Measurements from ENCODE around the gene UGT3A1.
"Not testable (repeated sequence)": the region's sequence is repeated elsewhere in the genome, so short reads cannot be mapped to it uniquely, and the experiment has no call there.

The UGT3A1 gene, protein sequence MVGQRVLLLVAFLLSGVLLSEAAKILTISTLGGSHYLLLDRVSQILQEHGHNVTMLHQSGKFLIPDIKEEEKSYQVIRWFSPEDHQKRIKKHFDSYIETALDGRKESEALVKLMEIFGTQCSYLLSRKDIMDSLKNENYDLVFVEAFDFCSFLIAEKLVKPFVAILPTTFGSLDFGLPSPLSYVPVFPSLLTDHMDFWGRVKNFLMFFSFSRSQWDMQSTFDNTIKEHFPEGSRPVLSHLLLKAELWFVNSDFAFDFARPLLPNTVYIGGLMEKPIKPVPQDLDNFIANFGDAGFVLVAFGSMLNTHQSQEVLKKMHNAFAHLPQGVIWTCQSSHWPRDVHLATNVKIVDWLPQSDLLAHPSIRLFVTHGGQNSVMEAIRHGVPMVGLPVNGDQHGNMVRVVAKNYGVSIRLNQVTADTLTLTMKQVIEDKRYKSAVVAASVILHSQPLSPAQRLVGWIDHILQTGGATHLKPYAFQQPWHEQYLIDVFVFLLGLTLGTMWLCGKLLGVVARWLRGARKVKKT

DNA sequence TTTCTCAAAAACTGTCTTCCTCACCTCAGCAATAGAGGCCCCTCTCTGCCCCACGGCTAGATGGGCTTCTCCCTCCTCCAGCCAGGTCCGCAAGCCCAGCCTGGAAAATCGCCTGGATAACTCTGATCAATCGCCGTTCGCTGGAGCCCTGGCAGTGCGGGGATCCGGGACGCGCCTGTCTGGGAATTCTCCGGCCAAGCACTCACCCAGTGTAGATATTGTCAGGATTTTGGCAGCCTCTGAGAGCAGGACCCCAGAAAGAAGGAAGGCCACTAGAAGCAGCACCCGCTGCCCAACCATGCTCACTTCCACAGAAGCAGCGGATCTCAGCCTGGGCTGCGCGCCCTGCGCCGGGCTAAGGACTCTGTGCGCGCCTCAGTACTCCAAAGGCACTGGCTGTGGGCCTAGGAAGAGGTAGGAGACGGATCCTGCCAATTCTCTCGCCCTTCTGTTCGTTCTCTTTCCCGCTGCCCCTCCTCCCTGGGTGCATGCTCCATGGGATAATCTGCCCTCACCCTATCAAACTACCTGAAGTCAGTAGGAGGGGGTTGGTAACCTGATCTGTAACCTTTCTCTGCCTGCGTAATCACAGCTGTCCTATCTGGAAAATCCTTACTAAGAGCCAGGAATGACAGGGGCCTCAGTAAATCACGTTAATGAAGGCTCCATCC lies at the start of gene UGT3A1:
Gene UGT3A1 (minus strand): TSS at position 450 of the 671 bp plus-strand sequence. CDS start 150 bp downstream, at position 300.
- no peak for DNase-seq

DNA sequence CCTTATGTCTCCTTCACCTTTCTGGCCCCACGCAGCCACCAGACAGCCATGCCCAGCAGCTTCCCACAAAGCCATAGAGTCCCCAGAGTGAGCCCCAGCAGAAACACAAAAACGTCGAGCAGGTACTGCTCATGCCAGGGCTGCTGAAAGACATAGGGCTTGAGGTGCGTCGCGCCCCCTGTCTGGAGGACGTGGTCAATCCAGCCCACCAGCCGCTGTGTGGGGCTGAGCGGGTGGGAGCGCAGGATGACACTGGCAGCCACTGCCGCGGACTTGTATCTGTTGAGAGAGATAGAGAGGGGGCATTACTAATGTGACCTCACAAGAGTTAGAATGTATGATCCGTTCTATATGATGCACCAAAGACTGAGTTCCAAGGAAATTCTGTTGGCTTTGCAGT lies 44.5 kb upstream of the UGT3A1 start:
- DNase-seq: no peak

DNA sequence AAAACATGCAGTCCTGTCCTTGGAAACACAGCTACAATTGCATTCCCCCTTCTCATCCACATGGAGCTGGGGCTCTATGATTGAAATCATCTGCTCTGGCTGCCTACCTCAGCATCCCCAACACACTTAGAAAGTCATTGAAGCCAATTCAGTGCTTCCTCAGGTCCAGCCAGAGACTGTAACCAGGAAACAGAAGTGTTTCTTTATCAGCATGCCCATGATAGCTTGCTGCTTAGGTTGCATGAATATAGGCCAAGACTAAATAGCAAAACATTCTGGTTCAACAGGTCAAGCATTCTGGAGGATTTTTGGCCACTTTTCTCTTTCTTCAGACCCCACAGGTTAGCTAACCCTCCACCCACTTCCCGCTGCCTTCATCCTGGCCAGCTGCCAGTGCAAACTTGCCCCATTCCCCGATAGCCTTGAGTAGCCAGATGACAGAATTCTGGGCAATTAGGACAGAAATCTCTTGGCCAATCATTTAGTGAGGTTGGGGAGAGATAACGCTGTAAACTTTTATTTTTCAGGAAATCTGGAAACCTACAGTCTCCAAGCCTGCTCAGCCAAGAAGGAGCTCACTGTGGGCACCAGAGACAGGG lies 43.4 kb upstream of the UGT3A1 start:
- not testable (repeated sequence) for DNase-seq

DNA sequence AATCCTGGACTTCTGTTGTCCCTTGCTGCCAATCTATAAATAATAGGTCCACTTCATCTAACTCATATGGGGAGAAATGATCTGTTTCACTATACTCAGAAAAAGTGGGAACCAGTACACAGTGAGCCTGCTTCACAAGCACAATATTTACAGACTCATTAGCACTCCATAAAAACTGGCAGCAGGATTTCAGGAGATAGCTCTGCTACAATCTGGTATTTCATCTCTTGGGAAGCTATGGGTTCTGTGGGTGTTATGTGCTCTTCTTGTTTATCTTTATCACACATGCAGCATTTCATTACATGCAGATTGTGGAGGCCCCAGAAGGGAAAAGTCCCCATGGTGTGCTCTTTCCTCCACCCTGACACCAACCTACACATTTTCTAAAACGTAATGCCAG lies 42.3 kb upstream of the UGT3A1 start:
- no peak for DNase-seq

DNA sequence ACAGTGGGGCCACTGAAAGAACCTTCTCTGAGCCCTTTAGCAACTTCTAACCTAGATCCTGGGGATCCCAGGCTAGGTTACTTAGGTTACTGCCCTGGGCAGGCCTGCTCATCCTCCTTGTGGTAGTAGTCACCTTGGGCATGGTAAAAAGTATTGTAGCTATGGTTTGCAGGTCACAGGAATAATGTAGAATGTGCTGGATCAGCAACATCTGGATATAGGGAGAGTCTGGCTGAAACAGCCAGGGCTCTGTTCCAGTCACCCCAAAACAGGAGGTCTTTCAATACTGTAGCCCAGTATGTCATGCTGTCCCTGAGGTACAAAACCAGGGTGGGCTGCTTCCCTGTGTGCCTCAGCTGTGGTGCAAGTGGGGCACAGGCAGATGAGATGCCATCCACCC lies 41.9 kb upstream of the UGT3A1 start:
- DNase-seq: no peak

DNA sequence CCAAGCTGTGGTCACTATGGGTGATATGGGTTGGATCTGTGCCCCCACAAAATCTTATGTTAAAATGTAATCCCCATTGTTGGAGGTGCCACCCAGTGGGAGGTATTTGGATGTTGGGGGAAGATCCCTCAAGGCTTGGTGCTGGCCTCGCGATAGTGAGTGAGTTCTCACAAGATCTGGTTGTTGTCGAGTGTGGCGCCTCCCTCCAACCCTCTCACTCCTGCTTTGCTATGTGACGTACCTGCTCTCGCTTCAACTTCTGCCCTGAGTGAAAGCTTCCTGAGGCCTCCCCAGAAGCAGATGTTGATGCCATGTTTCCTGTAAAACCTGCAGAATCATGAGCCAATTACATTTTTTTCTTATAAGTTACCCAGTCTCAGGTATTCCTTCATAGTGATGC lies 40.0 kb upstream of the UGT3A1 start:
- DNase-seq: no peak

DNA sequence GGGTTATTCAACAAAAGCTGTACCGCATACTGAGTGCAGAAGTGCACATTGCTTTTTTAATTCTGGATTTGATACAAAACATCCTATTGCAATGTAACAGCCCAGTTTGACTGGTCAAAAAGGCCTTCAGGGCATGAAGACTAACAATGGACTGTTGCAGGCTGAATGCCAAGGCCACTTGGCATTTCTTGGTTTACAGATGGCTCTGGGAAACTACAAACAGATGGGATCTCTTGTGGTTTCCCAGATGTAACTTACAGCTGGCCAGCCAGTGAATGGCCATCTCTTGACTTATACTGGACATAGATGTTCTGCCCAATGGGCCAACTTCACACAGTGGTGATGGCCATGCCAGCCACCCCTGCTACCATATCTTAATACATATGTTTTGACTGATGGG lies 38.7 kb upstream of the UGT3A1 start:
- no peak for DNase-seq

DNA sequence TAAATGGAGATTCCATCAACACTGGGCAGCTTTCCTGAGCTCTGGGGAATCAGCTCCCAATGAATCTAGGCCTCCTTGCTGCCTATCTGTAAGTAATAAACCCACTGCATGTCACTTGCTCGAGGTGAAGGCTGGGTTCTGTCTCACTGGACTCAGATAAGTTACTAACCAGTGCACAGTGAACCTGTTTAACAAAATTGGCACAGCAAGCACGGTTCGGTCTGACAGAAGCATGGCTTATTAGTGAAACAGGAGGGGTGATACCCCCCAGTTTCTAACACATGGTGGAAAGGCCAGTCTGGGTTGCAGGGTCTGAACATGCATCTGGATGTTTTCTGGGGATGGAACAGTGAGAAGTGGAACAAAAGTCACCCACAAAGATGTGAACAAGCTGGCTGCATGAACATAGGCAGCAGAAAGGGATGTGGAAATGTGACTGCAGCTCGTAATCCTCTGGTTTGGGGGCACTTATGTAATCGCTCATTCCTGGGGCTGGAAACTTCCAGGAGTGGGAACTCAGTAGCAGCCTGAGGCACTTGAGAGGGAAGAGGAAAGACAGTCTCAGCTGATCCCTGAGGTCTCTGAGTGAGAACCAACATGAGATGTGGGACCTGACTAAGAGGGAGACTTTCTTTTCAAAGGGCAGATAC lies 37.8 kb upstream of the UGT3A1 start:
- no peak for DNase-seq

DNA sequence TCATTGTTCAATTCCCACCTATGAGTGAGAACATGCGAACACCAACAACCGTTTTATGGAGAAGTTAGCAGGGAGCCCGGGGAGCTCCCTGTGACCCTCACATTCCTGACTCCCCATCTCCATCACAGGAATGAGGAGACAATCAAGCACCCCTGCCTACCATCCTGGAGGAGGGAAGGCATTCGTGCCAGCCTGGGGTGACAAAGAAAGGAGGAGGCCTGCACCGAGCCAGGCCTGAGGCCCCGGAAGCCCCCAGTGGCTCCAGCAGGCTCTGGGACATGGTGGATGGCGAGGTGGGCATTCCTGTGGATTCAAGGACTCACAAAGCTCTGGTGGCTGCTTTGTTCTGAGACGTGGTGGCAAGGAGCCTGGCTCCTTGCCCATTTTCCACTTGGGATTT lies 36.5 kb upstream of the UGT3A1 start:
- no peak for DNase-seq

DNA sequence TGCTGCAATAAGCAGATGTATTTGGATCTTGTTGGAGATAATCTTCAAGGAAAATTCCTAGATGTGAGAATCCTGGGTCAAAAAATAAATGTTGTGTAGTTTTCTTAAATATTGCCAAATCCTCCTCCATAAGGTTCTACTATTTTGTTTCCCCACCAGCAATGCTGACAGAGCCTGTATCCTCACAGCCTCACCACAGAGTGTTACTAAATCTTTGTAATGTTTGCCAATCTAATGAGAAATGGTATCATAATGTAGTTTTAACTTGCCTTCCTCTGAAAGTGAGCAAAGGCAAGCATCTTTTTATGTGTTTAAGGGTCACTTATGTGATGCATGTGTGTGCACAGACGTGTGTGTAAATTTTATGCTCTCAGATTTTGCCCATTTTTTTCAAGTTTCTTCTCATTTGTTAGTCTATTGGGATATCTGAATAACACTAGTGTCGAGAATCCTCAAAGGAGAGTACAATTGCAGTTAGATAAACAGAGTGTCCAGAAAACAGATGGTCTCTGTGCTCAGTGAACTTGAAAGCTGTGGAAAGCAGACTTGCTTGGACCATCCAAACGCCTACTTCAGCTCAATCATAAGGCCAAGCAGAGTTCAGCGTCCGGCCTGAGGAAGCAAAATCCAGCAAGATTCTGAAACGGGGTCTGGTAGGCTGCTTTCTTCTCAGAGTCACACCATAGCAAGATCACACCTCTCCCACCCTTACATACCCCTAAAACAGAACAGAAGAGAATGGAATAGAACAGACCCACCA lies 35.7 kb upstream of the UGT3A1 start:
- no peak for DNase-seq

DNA sequence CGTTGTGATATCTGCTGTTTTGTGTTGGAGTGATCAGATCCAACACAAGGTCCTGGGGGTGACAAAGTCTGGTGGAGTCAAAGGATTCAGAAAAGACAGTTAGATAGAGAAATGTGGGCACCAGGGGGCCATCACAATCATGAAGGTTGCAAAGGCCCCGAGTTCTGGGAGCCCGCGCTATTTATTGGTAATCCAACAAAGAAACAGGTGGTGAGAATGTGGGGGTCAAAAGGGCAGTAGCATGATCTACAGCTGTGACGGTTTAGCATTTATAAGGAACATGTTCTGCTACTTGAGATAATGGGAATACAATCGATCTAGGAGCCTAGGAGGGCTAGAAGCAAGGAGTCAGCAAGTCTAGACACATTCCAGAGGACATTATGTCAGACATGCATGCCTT lies 31.1 kb upstream of the UGT3A1 start:
- not testable (repeated sequence) for DNase-seq

DNA sequence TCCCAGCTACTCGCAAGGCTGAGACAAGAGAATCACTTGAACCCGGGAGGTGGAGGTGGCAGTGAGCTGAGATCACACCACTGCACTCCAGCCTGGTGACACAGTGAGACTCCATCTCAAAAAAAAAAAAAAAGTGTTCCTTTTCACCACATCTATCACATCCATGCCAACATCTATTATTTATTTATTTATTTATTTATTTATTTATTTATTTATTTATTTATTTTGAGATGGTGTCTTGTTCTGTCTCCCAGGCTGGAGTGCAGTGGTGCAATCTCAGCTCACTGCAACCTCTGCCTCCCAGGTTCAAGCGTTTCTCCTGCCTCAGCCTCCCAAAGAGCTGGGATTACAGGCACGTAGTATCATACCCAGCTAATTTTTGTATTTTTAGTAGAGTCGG lies 28.4 kb upstream of the UGT3A1 start:
- DNase-seq: not testable (repeated sequence)

DNA sequence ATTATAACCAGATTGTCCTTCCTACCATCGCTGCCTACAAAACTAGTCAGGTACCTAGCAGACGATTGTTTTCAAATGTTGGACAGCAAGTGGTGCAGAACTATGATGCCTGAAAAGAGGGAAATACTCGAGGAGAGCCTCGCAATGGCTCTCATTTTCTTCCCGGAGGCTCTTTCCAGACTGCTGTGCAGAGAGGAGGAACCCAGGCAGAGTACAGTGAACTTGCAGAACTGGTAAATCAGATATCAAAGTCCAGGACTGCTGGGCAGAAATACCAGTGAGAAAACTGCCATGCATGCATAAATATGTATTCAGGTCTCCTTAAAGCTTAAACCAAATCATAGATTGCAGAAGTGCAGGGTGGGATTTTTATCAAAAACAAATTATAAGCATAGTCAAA lies 26.4 kb upstream of the UGT3A1 start:
- DNase-seq: no peak

DNA sequence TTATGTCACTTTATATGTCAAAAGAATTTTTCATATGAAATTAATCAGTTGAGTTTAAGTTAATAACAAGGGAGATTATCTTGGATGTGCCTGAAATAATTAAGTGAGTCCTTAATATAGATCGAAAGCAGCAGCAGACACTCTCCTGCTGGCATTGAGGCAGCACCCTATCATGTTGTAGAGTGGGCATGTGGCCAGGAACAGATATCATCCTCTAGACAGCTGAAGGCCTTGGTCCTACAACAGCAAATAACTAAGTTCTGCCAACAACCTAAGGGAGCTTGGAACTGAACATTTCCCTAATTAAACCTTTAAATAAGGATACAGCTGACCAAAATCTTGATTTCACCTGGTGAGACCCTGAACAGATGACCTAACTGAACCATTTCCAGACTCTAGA lies 25.8 kb upstream of the UGT3A1 start:
- no peak for DNase-seq

DNA sequence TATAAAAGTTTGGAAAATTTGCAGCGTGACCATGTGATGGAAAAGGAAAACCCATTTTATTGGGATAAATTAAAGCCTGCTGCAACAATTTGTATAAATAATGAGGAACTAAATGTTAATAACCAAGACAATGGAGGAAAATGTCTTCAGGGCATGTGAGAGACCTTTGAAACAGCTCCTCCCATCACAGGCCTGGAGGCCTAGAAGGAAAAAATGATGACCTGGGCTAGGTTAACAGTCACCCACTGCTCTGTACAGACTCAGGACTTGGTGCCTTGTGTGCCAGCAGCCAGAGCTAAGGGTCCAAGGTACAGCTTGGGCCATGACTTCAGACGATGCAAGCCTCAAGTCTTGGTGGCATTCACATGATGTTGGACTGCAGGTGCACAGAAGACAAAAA lies 22.0 kb upstream of the UGT3A1 start:
- DNase-seq: no peak

DNA sequence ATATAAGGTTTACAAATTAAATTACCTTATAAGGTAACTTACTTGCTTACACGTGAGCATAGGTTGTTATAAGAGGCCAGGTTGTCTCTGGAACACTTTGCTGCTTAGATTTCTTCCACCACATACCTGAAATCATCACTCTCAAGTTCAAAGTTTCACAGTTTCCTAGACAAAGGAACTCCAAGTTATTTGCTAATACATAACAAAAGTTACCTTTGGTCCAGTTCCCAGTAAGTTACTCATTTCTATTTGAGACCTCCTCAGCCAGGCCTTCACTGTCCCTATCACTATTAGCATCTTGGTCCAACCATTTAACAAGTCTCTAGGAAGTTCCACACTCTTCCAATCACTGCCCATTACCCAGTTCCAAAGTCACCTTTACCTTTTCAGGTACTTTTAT lies 18.5 kb upstream of the UGT3A1 start:
- DNase-seq: no peak

DNA sequence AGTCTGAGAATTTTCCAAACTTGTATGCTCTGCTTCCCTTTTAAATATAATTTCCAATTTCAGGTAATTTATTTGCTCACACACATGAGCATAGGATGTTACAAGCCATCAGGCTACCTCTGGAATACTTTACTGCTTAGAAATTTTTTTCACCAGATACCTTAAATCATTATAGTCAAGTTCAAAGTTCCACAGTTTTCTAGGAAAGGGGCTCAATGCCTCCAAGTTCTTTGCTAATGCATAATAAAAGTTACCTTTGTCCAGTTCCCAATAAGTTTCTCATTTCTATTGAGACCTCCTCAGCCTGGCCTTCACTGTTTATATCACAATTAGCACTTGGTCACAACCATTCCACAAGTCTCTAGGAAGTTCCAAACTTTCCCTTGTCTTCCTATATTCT lies 16.2 kb upstream of the UGT3A1 start:
- DNase-seq: no peak

DNA sequence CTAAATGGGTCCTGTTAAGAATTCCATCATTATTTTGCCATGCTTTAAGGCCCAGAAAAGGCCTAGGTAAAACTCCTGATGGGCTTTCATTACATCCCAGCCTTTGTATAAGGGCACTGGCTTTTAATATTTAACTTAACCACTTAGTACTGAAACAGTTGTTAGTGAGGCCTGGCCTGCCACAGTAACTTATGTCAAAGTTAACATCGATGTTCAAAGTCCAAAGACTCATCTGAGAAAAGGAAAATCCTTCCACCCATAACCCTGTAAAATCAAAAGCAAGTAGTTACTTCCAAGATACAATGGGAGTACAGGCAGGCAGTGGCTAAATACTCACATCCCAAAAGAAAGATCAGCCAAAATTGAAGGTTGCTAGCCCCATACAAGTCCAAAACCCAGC lies 15.0 kb upstream of the UGT3A1 start:
- DNase-seq: no peak

DNA sequence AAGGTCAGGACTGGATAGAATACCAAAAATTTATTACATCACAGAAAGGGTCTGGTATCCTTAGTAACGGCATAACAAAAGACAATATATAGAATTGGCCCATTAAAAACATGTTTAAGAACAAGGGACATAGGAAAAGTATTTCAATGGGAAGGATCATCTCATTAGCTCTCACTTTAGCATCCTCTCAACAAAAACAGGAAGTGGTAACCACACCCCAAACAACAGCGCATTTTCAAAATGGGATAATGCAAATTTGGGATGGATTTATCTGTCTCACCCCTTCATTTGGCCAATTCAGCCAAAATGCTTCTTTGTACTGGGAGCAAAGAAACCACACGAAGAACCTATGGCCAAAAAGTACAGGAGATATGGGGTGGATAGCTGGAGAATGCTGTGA lies 9.8 kb upstream of the UGT3A1 start:
- DNase-seq: no peak

DNA sequence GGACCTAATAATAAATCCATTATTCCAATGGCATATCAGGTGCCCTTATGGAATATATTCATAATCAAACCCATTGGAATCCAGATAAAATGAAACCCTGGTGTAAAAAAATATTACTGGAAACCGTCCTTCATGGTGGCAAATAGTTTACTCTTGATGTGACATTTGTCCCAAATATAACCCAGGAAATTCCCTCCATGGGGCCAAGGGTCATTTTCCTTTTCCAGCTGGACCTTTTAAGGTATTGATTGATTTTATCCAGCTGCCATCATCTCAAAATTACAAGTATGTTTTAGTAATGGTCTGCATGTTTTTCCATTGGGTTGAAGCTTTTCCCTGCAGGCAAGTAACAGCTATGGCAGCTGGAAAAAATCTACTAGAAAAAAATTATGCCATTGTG lies 8.4 kb upstream of the UGT3A1 start:
- no peak for DNase-seq

DNA sequence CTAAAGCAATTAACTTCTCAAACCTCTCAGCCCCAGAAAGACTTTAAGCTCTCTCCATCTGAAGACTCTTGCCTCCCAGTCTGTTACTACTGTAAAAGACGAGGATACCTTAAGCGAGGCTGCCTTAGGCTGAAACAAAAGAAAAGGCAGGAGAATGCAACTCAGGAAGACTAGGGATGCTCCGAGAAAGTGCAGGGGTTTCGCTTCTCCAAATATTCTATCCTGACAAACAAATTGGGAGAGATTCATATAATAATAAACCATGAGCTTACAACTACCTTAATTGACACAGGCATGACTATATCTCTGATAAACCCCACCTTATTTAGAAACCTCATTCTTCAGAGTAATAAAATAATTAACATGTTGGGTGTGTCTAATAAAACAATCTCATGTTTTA lies 4.9 kb upstream of the UGT3A1 start:
- no peak for DNase-seq

DNA sequence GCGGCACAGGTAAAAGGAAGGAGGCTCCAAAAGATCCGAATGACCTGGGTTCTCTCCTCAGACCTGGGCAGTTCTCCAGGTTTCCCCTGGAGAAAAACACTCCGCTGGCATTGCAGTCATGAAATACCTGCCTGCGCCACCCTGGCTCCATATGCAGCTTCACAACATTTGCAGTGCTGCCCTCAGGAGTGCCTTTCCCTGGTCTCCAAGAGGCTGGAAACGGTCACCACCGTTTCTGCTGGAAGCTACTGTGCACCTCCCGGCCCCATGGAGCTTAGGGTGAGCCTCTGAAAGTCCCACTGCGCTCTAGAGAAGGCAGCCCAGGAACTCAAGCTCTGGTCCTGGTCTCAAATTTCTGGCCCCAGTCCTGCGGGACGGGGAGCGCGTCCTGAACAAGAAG lies 670 bp downstream of the UGT3A1 start:
- no peak for DNase-seq

DNA sequence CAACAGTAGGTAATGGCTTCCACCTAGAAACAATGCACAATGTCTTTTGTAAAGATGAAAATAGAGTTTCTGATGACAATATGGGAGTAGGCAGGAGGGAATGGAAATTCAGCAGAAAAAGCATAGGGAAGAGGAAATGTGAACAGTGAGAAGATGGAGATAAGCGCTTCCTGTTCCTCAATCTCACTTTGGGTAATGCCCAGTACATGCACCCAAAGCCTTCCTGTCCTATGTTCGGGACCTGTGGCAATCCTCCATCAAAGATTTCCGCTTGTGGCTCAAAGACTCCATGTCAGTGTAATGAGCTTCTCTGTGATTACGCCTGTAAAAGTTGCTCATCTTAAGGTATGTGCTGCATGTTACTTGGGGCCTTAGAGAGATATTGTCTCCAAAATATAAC lies 2.7 kb downstream of the UGT3A1 start:
- DNase-seq: no peak
